SK-N-SH (cell line): ENCODE measurements around the gene MMP8. TPM values are rescaled to one million over a fixed set of nuclear protein-coding genes. Genes with fewer than 3 reads are reported as not detected.

Source experiments
- CTCF ChIA-PET: fragments of 300-600, 350-600 bp; formaldehyde crosslinking; extraction: SDS; loops from one replicate; lab custom pipeline; 2021; lab: Yijun Ruan, JAX
- POLR2A ChIA-PET: fragments of 350-600 bp; sonication (Branson Sonifier 250); formaldehyde crosslinking; extraction: SDS; loops from one replicate; lab custom pipeline; 2020; ENCODE audit warnings: antibody characterized with exemption, inconsistent platforms; lab: Yijun Ruan, JAX
- DNase-seq: peaks from one replicate; pipeline ENCODE4 v3.0.0; 2012
- H2AFZ ChIP-seq: fragments of 200-600 bp; sonication (generic); 2 replicates; pipeline ENCODE4 v1.8.1; 2016; ENCODE audit warnings: antibody characterized with exemption, mild to moderate bottlenecking, low read depth
- H3F3A ChIP-seq: fragments of 200-600 bp; sonication (generic); replicated peaks from 2 replicates; pipeline ENCODE3; 2016; ENCODE audit warnings: antibody characterized with exemption, mild to moderate bottlenecking; ENCODE audit not compliant: insufficient read depth
- H3K27ac ChIP-seq, 2 experiments: fragments of 200-500 bp in 1 of 2; fragments of 200-600 bp in 1 of 2; sonication (Bioruptor generic) in 1 of 2; sonication (generic), shearing (Covaris generic) in 1 of 2; 2 replicates each; pipeline versions ENCODE4 v1.5.1 to v1.6.1; 2014 to 2016; ENCODE audit warnings: low read depth in 2 of 2, inconsistent platforms in 1 of 2, low read length in 1 of 2, mild to moderate bottlenecking in 1 of 2, mixed read lengths in 1 of 2
- H3K27me3 ChIP-seq: fragments of 200-600 bp; sonication (generic), shearing (Covaris generic); 2 replicates; pipeline ENCODE4 v1.6.1; 2016; ENCODE audit warnings: mixed run types; ENCODE audit not compliant: insufficient read depth
- H3K36me3 ChIP-seq, 2 experiments: fragments of 200-500 bp in 1 of 2; fragments of 200-600 bp in 1 of 2; sonication (Bioruptor generic) in 1 of 2; sonication (generic) in 1 of 2; replicated peaks in 1 of 2; 2 replicates each; pipeline versions ENCODE3 to v1.5.1; 2014 to 2016; ENCODE audit warnings: low read length in 1 of 2, mild to moderate bottlenecking in 1 of 2; ENCODE audit not compliant: insufficient read depth in 2 of 2, control insufficient read depth in 1 of 2
- H3K4me1 ChIP-seq, 2 experiments: fragments of 200-500 bp in 1 of 2; fragments of 200-600 bp in 1 of 2; sonication (Bioruptor generic) in 1 of 2; sonication (generic), shearing (Covaris generic) in 1 of 2; 2 replicates each; pipeline versions ENCODE4 v1.5.1 to v1.6.1; 2014 to 2016; ENCODE audit warnings: low read depth in 1 of 2, low read length in 1 of 2, mixed run types in 1 of 2; ENCODE audit not compliant: insufficient read depth in 2 of 2, control insufficient read depth in 1 of 2
- H3K4me2 ChIP-seq: fragments of 200-600 bp; sonication (generic), shearing (Covaris generic); 2 replicates; pipeline ENCODE4 v1.6.1; 2017; ENCODE audit warnings: mixed run types
- H3K4me3 ChIP-seq, 2 experiments: fragments of 200-500 bp in 1 of 2; fragments of 200-600 bp in 1 of 2; sonication (Bioruptor generic) in 1 of 2; sonication (generic), shearing (Covaris generic) in 1 of 2; 2 replicates each; pipeline versions ENCODE4 v1.5.1 to v1.8.1; 2014 to 2016; ENCODE audit warnings: low read depth in 2 of 2, inconsistent platforms in 1 of 2, low read length in 1 of 2, mild to moderate bottlenecking in 1 of 2, mixed read lengths in 1 of 2, moderate library complexity in 1 of 2
- H3K79me2 ChIP-seq: fragments of 200-600 bp; sonication (generic); 2 replicates; pipeline ENCODE4 v1.8.1; 2017; ENCODE audit warnings: mild to moderate bottlenecking; ENCODE audit not compliant: insufficient read depth
- H3K9ac ChIP-seq: fragments of 200-600 bp; sonication (generic); 2 replicates; pipeline ENCODE4 v1.6.1; 2017; ENCODE audit warnings: mixed run types
- H3K9me2 ChIP-seq: fragments of 200-600 bp; sonication (generic); 2 replicates; pipeline ENCODE4 v1.6.1; 2017; ENCODE audit warnings: mixed run types
- H3K9me3 ChIP-seq: fragments of 200-600 bp; sonication (generic); 2 replicates; pipeline ENCODE4 v1.6.1; 2017; ENCODE audit warnings: mixed run types, mild to moderate bottlenecking, moderate library complexity
- H4K20me1 ChIP-seq: fragments of 200-600 bp; sonication (generic); 2 replicates; pipeline ENCODE4 v1.6.1; 2017; ENCODE audit warnings: mild to moderate bottlenecking, mixed run types; ENCODE audit not compliant: insufficient read depth
- CHD2 ChIP-seq: fragments of 150-350 bp; IDR thresholded peaks from 2 replicates; pipeline ENCODE4 v1.6.1; 2018; ENCODE audit warnings: low read length; ENCODE audit not compliant: partially characterized antibody
- FOXJ3 ChIP-seq: sonication (generic); formaldehyde crosslinking; IDR thresholded peaks from 2 replicates; pipeline ENCODE4 v1.5.1; 2020; ENCODE audit warnings: mild to moderate bottlenecking, missing genetic modification reagents
- RAD21 ChIP-seq: IDR thresholded peaks from 2 replicates; pipeline ENCODE4 v1.6.1; 2012; ENCODE audit warnings: mild to moderate bottlenecking, low read length
- REST ChIP-seq: IDR thresholded peaks from 2 replicates; pipeline ENCODE4 v1.6.1; 2012; ENCODE audit warnings: mild to moderate bottlenecking, low read depth, low read length, moderate library complexity
- RXRA ChIP-seq: IDR thresholded peaks from 2 replicates; pipeline ENCODE4 v1.4.0; 2012; ENCODE audit warnings: low read depth, mild to moderate bottlenecking, borderline replicate concordance
- TAF1 ChIP-seq: IDR thresholded peaks from 2 replicates; pipeline ENCODE4 v1.6.1; 2012; ENCODE audit warnings: low read depth, mild to moderate bottlenecking, low read length, moderate library complexity, borderline replicate concordance
- USF2 ChIP-seq: fragments of 150-350 bp; IDR thresholded peaks from 2 replicates; pipeline ENCODE4 v1.6.1; 2017; ENCODE audit warnings: antibody characterized with exemption, low read length, low read depth, borderline replicate concordance
- WGBS: methylation state at CpG from one replicate; pipeline ENCODE4 v1.1.6; 2017; ENCODE audit warnings: low lambda C conversion rate; 5-methylcytosine and 5-hydroxymethylcytosine counted together
- polyA plus RNA-seq, 3 experiments: library from polyadenylated mRNA; depleted of rRNA; stranded (reverse); fragments of >200 nt; gene quantifications; 2 replicates each; pipeline ENCODE4 v1.2.3, GENCODE V29; 2012

The MMP8 gene
- polyA plus RNA-seq, 1 of the 3 experiments (the other 2 are of a cell fraction) = 0.07 TPM

DNA sequence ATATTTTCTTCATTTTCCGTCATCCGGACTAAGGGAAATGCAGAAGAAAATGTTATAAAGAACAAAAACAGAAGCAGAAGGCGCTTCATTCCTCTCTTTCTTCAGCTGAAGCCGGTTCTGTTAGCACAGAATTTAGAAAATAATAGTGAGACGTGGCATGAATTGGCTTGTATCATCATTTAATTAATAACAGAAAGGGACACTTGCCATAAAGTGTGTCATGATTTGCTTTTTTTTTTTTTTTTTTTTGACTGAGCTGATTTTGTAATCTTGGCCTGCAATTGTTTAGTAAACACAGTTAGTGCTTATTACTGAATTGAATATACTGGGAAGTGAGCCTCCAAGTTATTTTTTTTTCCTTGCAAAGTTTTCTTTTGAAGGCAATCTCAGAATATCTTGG lies 19.1 kb downstream of the MMP8 start, which contains the start of gene MMP27:
MMP27 (minus strand) TSS at position 144 of the 400 bp plus-strand sequence; CDS start at position 89, 55 bp downstream.
- Histone ChIP-seq H2AFZ (peak within 1 kb of the TSS; percentile 90), H4K20me1 (no peaks in the 10 kb centered on the region), H3K4me2 (peak within 1 kb of the TSS; percentile 61), H3K27me3 (no peaks in the 10 kb centered on the region; the same call in 1 of the 2 replicates), H3K4me3 (peak within 1 kb of the TSS in 1 of 2 experiments; percentile 30; a peak in 2 of 4 replicates), H3K9me3 (no peaks in the 10 kb centered on the region), H3K27ac (no peak within 1 kb of the TSS), H3F3A (no peaks in the 10 kb centered on the region), H3K79me2 (no peaks in the 10 kb centered on the region), H3K9me2 (no peaks in the 10 kb centered on the region), H3K9ac (no peak within 1 kb of the TSS), H3K36me3 (no peaks in the 10 kb centered on the region), H3K4me1 (no peaks in the 10 kb centered on the region)
- POLR2A ChIA-PET = no interaction called here
- no peak for DNase-seq
- TF ChIP-seq CHD2 = no peak
- TF ChIP-seq REST = no peak
- no peak for TF ChIP-seq RAD21
- no peak for TF ChIP-seq TAF1
- no peak for TF ChIP-seq FOXJ3 (CRISPR knock-in tag)
- TF ChIP-seq RXRA = no peak
- CTCF ChIA-PET = interaction anchor here (1.5 kb wide), 1 partner anchor 9 kb away, joined by 4 read pairs; no protein-coding TSS in a partner anchor
- 36% methylated on average over 5 of the region's 5 CpGs for WGBS

DNA sequence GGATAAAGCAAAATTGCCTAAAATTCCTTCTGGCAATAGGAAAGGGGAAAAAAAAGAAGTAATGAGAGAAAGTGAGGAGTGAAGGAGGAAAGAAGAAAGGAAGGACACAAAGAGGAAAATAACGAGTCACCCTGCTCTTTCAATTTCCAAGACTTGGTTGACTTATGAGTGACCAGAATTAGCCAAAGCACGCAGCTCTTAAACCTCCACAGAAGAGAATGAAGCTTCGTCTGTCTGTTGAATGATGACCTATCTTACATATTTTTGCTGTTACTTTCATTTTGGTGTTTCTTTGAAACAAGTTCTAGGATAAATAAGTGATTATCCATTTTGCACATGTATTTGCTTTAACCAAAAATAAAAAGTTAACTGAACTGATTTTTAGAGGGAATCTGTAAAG lies 19.9 kb downstream of the MMP8 start:
- Histone ChIP-seq H4K20me1 (no peaks in the 10 kb centered on the region), H3K36me3 (no peaks in the 10 kb centered on the region), H3K4me2 (peak overlapping the region; percentile 61), H3K27ac (no peak overlapping the region), H3K9me2 (no peaks in the 10 kb centered on the region), H3K27me3 (no peaks in the 10 kb centered on the region; the same call in 1 of the 2 replicates), H3K4me1 (no peaks in the 10 kb centered on the region), H3K9me3 (no peaks in the 10 kb centered on the region), H3K4me3 (peak overlapping the region in 1 of 2 experiments; percentile 30; a peak in 2 of 4 replicates), H3K79me2 (no peaks in the 10 kb centered on the region), H3K9ac (no peak overlapping the region), H3F3A (no peaks in the 10 kb centered on the region), H2AFZ (peak overlapping the region; percentile 90)
- 14% methylated on average over 3 of the region's 3 CpGs for WGBS
- DNase-seq = no peak
- ChIA-PET CTCF (no interaction called here), POLR2A (no interaction called here)
- no peak for TF ChIP-seq FOXJ3 (CRISPR knock-in tag)
- TF ChIP-seq USF2 = no peak
